ENCODE data around the gene MSMP. TPM values are rescaled to one million over a fixed set of nuclear protein-coding genes. Genes with fewer than 3 reads are reported as not detected.

Gene MSMP
- total and polyA plus RNA-seq, 10 of the 15 experiments (the other 5 are each of a cell fraction or from before 2014, with no cell fraction given): 0.33 to 2.4 (median 0.86) TPM; not detected in 4

DNA sequence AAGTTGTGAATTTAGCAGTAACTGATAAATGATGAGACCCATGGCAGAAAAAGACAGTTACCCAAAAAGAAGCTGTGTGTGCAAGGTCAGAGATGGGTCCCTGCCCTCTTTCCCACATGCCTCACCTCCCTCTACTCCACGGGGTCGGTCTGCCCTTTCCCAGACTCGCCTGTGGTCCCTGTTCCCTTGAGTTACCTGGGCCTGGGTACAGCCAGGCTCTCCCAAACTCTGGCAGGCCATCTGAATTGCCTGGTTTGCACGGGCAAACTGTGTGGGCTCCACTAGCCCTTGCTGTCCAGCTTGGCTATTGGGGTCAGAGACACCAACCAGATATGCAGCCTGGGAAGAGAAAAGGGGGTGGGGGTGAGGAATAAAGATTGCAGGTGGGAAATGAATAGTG lies 45.9 kb downstream of the MSMP start:
- CTCF ChIA-PET: interaction anchor here (4.1 to 5.8 kb wide), 2 partner anchors 11 to 19 kb away, joined by 33 to 39 read pairs; no protein-coding TSS in a partner anchor
- FAIRE-seq (no peak), DNase-seq (ENCODE audit: low read depth, low spot score) (no peak), ATAC-seq (no peak)
- H4K20me1 ChIP-seq (ENCODE audit: control insufficient read depth, insufficient read depth): no peaks in the 10 kb centered on the region
- no peaks in the 10 kb centered on the region for H3K9me3 ChIP-seq (replicated peaks; ENCODE audit: control insufficient read depth, insufficient read depth, low read length)
- peaks cover 14% of the 10 kb centered on the region for H3K4me1 ChIP-seq (ENCODE audit: control insufficient read depth, insufficient read depth, low read length)
- H2AFZ ChIP-seq (ENCODE audit: control insufficient read depth, low read depth, low read length): no peak overlapping the region
- H3K79me2 ChIP-seq (ENCODE audit: control insufficient read depth, insufficient read depth, low read length): no peaks in the 10 kb centered on the region
- H3K27me3 ChIP-seq (replicated peaks in 1 of 2; ENCODE audit: control insufficient read depth in 2 of 2, insufficient read depth in 2 of 2, low read length in 1 of 2): no peaks in the 10 kb centered on the region
- H3K4me2 ChIP-seq (ENCODE audit: control insufficient read depth, insufficient read depth): no peak overlapping the region
- intact Hi-C loops (cut with micrococcal nuclease; ENCODE audit: unreplicated experiment): no loop called here
- in situ Hi-C loops (cut with MboI): no loop called here
- no peak overlapping the region for H3K9ac ChIP-seq (ENCODE audit: control insufficient read depth, insufficient read depth, low read length)
- H3K36me3 ChIP-seq (ENCODE audit: control insufficient read depth in 2 of 2, insufficient read depth in 2 of 2, low read length in 1 of 2): peaks cover 56 to 68% of the 10 kb centered on the region in 2 experiments
- BruUV-seq (replicated peaks): no TSS peak
- TF ChIP-seq NBN (IDR thresholded peaks at IDR 0.05): no peak
- TF ChIP-seq, protein P1, sequence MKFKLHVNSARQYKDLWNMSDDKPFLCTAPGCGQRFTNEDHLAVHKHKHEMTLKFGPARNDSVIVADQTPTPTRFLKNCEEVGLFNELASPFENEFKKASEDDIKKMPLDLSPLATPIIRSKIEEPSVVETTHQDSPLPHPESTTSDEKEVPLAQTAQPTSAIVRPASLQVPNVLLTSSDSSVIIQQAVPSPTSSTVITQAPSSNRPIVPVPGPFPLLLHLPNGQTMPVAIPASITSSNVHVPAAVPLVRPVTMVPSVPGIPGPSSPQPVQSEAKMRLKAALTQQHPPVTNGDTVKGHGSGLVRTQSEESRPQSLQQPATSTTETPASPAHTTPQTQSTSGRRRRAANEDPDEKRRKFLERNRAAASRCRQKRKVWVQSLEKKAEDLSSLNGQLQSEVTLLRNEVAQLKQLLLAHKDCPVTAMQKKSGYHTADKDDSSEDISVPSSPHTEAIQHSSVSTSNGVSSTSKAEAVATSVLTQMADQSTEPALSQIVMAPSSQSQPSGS (IDR thresholded peaks at IDR 0.05; ENCODE audit: low read length): no peak
- TF ChIP-seq SPI1 (IDR thresholded peaks at IDR 0.05; ENCODE audit: borderline replicate concordance, insufficient read depth, low read depth, low read length): no peak
- no peak for TF ChIP-seq RAD21 (IDR thresholded peaks at IDR 0.05; ENCODE audit: insufficient read depth, low read depth, low read length)
- TF ChIP-seq KLF5 (IDR thresholded peaks at IDR 0.05; ENCODE audit: partially characterized antibody): no peak
- no peak for TF ChIP-seq PML (IDR thresholded peaks at IDR 0.05; ENCODE audit: low read length)
- TF ChIP-seq SMAD1 (IDR thresholded peaks at IDR 0.05; ENCODE audit: low read depth, partially characterized antibody): no peak
- TF ChIP-seq HDGF (IDR thresholded peaks at IDR 0.05): no peak
- TF ChIP-seq NFYA (IDR thresholded peaks at IDR 0.05; ENCODE audit: borderline replicate concordance, low read depth, low read length): no peak
- TF ChIP-seq TCF3 (IDR thresholded peaks at IDR 0.05; ENCODE audit: borderline replicate concordance, insufficient read depth, low read depth, low read length): no peak
- TF ChIP-seq PAX8 (IDR thresholded peaks at IDR 0.05): no peak
- TF ChIP-seq, protein P2, sequence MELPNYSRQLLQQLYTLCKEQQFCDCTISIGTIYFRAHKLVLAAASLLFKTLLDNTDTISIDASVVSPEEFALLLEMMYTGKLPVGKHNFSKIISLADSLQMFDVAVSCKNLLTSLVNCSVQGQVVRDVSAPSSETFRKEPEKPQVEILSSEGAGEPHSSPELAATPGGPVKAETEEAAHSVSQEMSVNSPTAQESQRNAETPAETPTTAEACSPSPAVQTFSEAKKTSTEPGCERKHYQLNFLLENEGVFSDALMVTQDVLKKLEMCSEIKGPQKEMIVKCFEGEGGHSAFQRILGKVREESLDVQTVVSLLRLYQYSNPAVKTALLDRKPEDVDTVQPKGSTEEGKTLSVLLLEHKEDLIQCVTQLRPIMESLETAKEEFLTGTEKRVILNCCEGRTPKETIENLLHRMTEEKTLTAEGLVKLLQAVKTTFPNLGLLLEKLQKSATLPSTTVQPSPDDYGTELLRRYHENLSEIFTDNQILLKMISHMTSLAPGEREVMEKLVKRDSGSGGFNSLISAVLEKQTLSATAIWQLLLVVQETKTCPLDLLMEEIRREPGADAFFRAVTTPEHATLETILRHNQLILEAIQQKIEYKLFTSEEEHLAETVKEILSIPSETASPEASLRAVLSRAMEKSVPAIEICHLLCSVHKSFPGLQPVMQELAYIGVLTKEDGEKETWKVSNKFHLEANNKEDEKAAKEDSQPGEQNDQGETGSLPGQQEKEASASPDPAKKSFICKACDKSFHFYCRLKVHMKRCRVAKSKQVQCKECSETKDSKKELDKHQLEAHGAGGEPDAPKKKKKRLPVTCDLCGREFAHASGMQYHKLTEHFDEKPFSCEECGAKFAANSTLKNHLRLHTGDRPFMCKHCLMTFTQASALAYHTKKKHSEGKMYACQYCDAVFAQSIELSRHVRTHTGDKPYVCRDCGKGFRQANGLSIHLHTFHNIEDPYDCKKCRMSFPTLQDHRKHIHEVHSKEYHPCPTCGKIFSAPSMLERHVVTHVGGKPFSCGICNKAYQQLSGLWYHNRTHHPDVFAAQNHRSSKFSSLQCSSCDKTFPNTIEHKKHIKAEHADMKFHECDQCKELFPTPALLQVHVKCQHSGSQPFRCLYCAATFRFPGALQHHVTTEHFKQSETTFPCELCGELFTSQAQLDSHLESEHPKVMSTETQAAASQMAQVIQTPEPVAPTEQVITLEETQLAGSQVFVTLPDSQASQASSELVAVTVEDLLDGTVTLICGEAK (IDR thresholded peaks at IDR 0.05; ENCODE audit: borderline replicate concordance): no peak
- 93% methylated on average over 4 of the region's 4 CpGs for WGBS (ENCODE audit: insufficient coverage, insufficient replicate concordance, low lambda C conversion rate, missing lambda C conversion rate)
- SMC1A ChIA-PET (ENCODE audit: uncharacterized antibody, unreplicated experiment): interaction anchor here (1.0 kb wide), 1 partner anchor 14 kb away, joined by 3 read pairs; no protein-coding TSS in a partner anchor
- POLR2A ChIA-PET: interaction anchor here (1.1 to 1.4 kb wide), 3 partner anchors 11 to 19 kb away, joined by 3 to 4 read pairs (median 4); no protein-coding TSS in a partner anchor
- RAD21 ChIA-PET (ENCODE audit: unreplicated experiment): no interaction called here
- no peak overlapping the region for H3K27ac ChIP-seq (ENCODE audit: control insufficient read depth, insufficient read depth)
- no peak overlapping the region for H3K4me3 ChIP-seq

Measured in GM12878 (cell line).